ENCODE measurements around the gene ARL15. TPM values are rescaled to one million over a fixed set of nuclear protein-coding genes. Genes with fewer than 3 reads are reported as not detected.

ARL15 gene
- total and polyA plus RNA-seq, 2 donors (not counting 1 experiment from before 2014, with no cell fraction given) = 5.8 to 20.5 TPM

- 91% methylated on average over 5 of the region's 6 CpGs for WGBS (ENCODE audit: insufficient coverage)
- Histone ChIP-seq H3K4me2 (replicated peaks; ENCODE audit: low read depth, low read length, poor library complexity, severe bottlenecking) (no peak overlapping the region), H3K27me3 (replicated peaks in 1 of 4; ENCODE audit: control extremely low read depth in 1 of 4, control insufficient read depth in 3 of 4, insufficient read depth in 4 of 4, low read length in 3 of 4) (no peaks in the 10 kb centered on the region), H3K36me3 (replicated peaks in 1 of 2; ENCODE audit: control extremely low read depth in 1 of 2, control insufficient read depth in 1 of 2, extremely low read depth in 1 of 2, insufficient read depth in 2 of 2, low read length in 1 of 2) (no peaks in the 10 kb centered on the region), H4K20me1 (ENCODE audit: control insufficient read depth, insufficient read depth, low read length, poor library complexity, severe bottlenecking) (no peaks in the 10 kb centered on the region), H3K9me3 (ENCODE audit: control extremely low read depth in 1 of 3, control insufficient read depth in 2 of 3, insufficient read depth in 1 of 3, low read length in 2 of 3) (no peaks in the 10 kb centered on the region), H3K79me2 (ENCODE audit: control insufficient read depth, insufficient read depth, low read length) (no peaks in the 10 kb centered on the region), H3K4me1 (ENCODE audit: control insufficient read depth in 2 of 2, insufficient read depth in 2 of 2, low read length in 2 of 2) (no peaks in the 10 kb centered on the region), H3K9ac (ENCODE audit: low read length) (no peak overlapping the region), H2AFZ (ENCODE audit: insufficient read depth, low read depth, low read length, poor library complexity, severe bottlenecking) (no peak overlapping the region), H3K4me3 (ENCODE audit: control extremely low read depth in 1 of 5, extremely low read depth in 1 of 5, insufficient read depth in 1 of 5, low read depth in 2 of 5, low read length in 4 of 5) (no peak overlapping the region), H3K27ac (ENCODE audit: low read length in 2 of 2) (no peak overlapping the region)
- ATAC-seq (ENCODE audit: low read depth) (no peak), DNase-seq (no peak)
- TF ChIP-seq CTCF (IDR thresholded peaks at IDR 0.05) (no peak), EZH2 (IDR thresholded peaks at IDR 0.05; ENCODE audit: borderline replicate concordance, insufficient read depth, low read depth, low read length, poor library complexity, severe bottlenecking) (no peak)
- Mint-ChIP-seq H3K27me3 (no peaks in the 10 kb centered on the region), H3K27ac (no peak overlapping the region), H3K9me3 (ENCODE audit: insufficient read depth) (no peaks in the 10 kb centered on the region), H3K4me3 (no peak overlapping the region), H3K4me1 (peaks cover 5% of the 10 kb centered on the region)
- ChIA-PET CTCF (no interaction called here), POLR2A (no interaction called here)
- intact Hi-C loops (cut with micrococcal nuclease) = no loop called here
These were observed 386.4 kb downstream of the ARL15 start for GRCh38 chr5:53923961-53924360.

- DNase-seq (no peak), ATAC-seq (ENCODE audit: low read depth) (no peak)
- WGBS (ENCODE audit: insufficient coverage) = 63% methylated on average over 3 of the region's 8 CpGs
- H3K4me1 ChIP-seq (ENCODE audit: control insufficient read depth in 2 of 2, insufficient read depth in 2 of 2, low read length in 2 of 2) = no peaks in the 10 kb centered on the region
- H2AFZ ChIP-seq (ENCODE audit: insufficient read depth, low read depth, low read length, poor library complexity, severe bottlenecking) = no peak overlapping the region
- no peaks in the 10 kb centered on the region for H3K36me3 ChIP-seq (replicated peaks in 1 of 2; ENCODE audit: control extremely low read depth in 1 of 2, control insufficient read depth in 1 of 2, extremely low read depth in 1 of 2, insufficient read depth in 2 of 2, low read length in 1 of 2)
- no peak overlapping the region for H3K4me3 ChIP-seq (ENCODE audit: control extremely low read depth in 1 of 5, extremely low read depth in 1 of 5, insufficient read depth in 1 of 5, low read depth in 2 of 5, low read length in 4 of 5)
- H3K79me2 ChIP-seq (ENCODE audit: control insufficient read depth, insufficient read depth, low read length) = no peaks in the 10 kb centered on the region
- Mint-ChIP-seq H3K4me3 (no peak overlapping the region), H3K27me3 (no peaks in the 10 kb centered on the region), H3K9me3 (ENCODE audit: insufficient read depth) (no peaks in the 10 kb centered on the region), H3K27ac (no peak overlapping the region), H3K4me1 (peaks cover 5% of the 10 kb centered on the region)
- H4K20me1 ChIP-seq (ENCODE audit: control insufficient read depth, insufficient read depth, low read length, poor library complexity, severe bottlenecking) = no peaks in the 10 kb centered on the region
- no peak overlapping the region for H3K27ac ChIP-seq (ENCODE audit: low read length in 2 of 2)
- no peaks in the 10 kb centered on the region for H3K9me3 ChIP-seq (ENCODE audit: control extremely low read depth in 1 of 3, control insufficient read depth in 2 of 3, insufficient read depth in 1 of 3, low read length in 2 of 3)
- no peak overlapping the region for H3K9ac ChIP-seq (ENCODE audit: low read length)
- ChIA-PET POLR2A (no interaction called here), CTCF (no interaction called here)
- no peak overlapping the region for H3K4me2 ChIP-seq (replicated peaks; ENCODE audit: low read depth, low read length, poor library complexity, severe bottlenecking)
- no peaks in the 10 kb centered on the region for H3K27me3 ChIP-seq (replicated peaks in 1 of 4; ENCODE audit: control extremely low read depth in 1 of 4, control insufficient read depth in 3 of 4, insufficient read depth in 4 of 4, low read length in 3 of 4)
- intact Hi-C loops (cut with micrococcal nuclease) = no loop called here
- TF ChIP-seq CTCF (IDR thresholded peaks at IDR 0.05) (no peak), EZH2 (IDR thresholded peaks at IDR 0.05; ENCODE audit: borderline replicate concordance, insufficient read depth, low read depth, low read length, poor library complexity, severe bottlenecking) (no peak)
These were observed 387.6 kb downstream of the ARL15 start for GRCh38 chr5:53922508-53923498.

All from B cell (primary cell).